Peyer's patch (tissue), 4 donors: ENCODE measurements around the gene CDK3.

ENCODE experiments used
- CTCF ChIP-seq, 6 experiments: fragments of 450-650 bp in 4 of 6; fragments of 200-600 bp in 2 of 6; sonication (generic) in 1 of 6; IDR thresholded peaks; one replicate each; pipeline ENCODE4 v1.5.1; 2017 to 2019; ENCODE audit warnings: antibody characterized with exemption in 6 of 6, mild to moderate bottlenecking in 3 of 6, moderate library complexity in 1 of 6
- POLR2A ChIP-seq, 2 donors: fragments of 450-650 bp; IDR thresholded peaks; one replicate each; pipeline ENCODE4 v1.5.1; 2017; ENCODE audit warnings: antibody characterized with exemption in 2 of 2, mild to moderate bottlenecking in 2 of 2, moderate library complexity in 2 of 2

- no peak for TF ChIP-seq CTCF (IDR thresholded peaks at IDR 0.05)
- no peak for TF ChIP-seq POLR2A (IDR thresholded peaks at IDR 0.05)
These were observed 45.4 kb downstream of the CDK3 start for GRCh38 chr17:76046064-76046463.
